C1 segment of cervical spinal cord (tissue), 14 donors: ENCODE results near the gene OPTN.
"Not testable (repeated sequence)": the region's sequence is repeated elsewhere in the genome, so short reads cannot be mapped to it uniquely, and the experiment has no call there.

ENCODE experiments used
- DNase-seq, 14 donors: peaks; one replicate each; lab custom pipeline; 2025; lab: John Stamatoyannopoulos, UW

OPTN gene

DNA sequence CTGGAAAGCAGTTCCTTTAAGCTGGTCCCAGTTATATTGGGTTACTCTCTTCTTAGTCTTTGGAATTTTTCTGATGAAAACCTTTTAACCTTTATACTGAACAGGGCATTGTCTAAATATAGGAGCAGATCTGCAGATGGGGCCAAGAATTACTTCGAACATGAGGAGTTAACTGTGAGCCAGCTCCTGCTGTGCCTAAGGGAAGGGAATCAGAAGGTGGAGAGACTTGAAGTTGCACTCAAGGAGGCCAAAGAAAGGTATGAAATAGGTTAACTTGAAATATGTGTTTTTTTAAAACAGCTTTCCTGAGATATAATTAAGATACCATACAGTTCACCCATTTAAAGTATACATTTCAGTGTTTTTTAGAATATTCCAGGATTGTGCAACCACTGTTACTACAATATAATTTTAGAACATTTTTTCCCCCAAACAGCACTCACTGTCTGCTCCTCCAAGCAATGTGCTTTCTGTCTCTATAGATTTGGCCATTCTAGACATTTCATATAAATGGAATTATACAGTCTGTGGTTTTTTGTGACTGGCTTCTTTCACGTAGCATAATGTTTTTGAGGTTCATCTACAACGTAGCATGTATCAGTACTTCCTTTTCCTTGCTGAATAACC is 18.9 kb downstream of the OPTN start:
- DNase-seq, result no peak

- no peak for DNase-seq
Measured at GRCh38 chr10:13120786-13121499, 21.0 kb downstream of the OPTN start.

DNA sequence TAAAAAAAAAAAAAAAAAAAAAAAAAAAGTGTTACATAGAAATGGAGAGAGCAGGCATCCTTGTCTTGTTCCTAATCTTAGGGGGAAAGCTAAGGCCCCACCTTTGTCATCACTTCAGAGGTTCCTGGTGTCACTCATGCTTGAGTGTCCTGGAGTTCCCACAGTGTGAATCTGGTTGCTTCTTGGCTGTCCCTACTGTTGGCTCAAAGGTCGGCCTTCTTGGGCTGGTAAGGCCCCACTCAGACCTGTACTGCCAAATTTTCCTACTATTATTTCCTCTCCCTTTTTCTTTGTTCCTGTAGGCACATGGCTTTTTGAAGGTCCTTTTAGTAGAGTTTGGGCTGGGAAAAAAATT is 21.5 kb downstream of the OPTN start:
- no peak for DNase-seq

GRCh38 chr10:13136651-13137050 is 36.7 kb downstream of the OPTN start:
- DNase-seq, result no peak

DNA sequence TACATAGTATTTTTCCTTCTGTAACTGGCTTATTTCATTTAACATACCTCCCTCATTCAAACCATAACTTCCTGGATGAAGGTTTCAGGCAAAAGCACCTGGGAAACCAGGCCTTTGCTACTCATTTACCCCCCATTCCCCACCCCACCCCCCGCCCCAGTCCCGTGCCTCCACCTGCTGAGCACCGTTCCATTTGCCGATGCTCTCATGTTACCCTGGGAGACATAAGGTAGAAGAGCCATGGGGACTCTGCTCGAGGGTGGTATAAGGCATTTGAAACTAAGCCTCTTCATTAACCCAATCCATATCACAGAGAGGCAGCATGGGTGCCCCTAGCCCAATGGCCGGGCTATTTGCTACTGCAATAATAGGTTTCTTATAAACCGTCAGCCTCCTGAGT is 39.2 kb downstream of the OPTN start:
- no peak for DNase-seq

DNA sequence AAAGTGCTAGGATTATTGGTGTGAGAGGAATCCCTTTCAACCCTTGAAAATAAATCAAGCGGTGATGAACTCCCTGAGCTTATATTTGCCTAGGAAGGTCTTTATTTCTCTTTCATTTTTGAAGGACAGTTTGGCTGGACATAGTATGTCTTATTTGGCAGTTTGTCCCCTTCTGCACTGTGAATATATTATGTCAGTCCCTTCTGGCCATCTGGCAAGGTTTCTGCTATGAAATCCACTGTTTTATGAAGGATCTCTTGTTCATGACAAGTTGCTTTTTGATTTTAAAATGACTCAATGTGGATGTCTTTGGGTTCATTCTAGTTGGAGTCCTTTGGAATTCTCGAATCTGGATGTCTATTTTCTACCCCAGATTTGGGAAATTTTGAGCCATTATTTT is 39.7 kb downstream of the OPTN start:
- peak in 1 of 14 donors; percentile 7 for DNase-seq

DNA sequence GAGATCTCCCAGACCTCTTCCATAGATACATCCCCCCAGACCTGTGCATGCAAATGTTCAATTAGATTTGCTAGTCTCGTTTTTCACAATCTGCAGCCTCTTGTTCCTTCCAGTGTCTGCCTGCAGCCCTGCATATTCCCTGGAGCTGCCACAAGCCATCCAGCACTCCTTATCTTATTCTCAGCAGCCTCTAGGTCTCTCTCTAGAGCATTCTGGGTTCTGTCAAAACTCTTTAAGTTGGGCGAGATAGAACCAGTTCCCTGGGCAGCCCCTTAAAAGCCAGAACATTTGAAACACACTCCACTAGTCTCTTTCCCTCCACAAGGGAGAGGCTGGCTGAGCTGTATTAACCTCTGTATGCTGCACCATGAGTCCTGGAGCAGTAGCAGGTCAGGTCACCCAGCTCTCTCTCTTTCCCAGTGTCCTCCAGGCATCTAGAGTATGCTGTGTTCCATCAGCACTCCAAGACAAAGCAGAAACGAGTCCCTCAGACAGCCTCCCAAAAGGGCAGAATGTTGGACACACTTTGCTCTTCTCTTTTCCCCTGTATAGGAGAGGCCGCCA is 40.7 kb downstream of the OPTN start:
- no peak for DNase-seq

DNA sequence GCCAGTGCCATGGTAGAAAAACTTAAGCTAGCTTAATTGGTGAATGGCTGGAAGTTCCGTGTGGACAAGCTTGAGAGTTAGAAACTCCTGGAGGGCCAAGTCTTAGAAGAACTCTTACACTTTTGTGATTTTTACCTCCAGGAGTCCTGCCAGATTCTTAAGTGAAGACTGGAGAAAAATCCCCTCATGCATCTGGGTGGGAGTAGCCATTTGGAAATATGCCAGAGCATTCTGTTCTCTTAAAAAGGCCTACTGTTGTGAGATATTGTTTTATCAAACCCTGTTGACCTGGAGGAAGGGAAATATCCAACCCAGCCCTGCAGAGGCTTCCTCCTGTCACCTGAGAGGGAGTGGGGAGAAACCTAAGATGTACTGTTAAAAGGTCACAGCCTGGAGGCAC is 43.8 kb downstream of the OPTN start:
- no peak for DNase-seq

GRCh38 chr10:13144814-13145213 is 44.9 kb downstream of the OPTN start:
- no peak for DNase-seq

DNA sequence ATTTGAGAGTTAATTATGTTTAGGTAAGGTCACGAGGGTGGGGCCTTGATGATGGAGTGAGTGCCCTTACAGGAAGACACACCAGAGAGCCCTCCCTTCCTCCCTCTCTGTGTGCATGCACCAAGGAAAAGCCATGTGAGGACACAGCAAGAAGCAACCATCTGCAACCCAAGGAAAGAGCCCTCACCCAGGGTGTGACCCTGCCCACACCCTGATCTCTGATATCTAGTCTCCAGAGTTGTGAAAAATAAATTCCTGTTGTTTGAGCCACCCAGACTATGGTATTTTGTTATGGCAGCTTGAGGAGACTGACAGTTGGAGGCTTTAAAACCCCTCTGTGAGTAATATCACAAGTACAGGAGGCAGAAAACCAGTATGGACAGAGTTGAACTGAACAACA is 46.4 kb downstream of the OPTN start:
- no peak for DNase-seq

GRCh38 chr10:13147161-13147560 is 47.2 kb downstream of the OPTN start:
- no peak for DNase-seq

DNA sequence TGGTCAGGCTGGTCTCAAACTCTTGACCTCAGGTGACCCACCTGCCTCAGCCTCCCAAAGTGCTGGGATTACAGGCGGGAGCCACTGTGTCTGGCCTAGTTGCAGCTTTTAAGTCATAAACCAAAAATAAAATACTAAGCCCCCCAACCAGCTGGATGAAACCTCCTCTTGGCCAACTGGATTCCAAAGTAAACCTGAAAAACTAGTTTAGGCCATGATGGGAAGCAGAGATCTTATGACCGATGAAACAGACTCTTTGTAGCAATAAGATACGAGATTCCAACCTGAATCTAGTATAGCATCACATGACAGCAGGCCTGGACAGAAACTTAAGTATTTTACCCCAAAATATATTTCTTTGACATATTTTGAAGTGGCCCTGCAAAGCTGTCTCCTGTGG is 52.3 kb downstream of the OPTN start:
- DNase-seq, result no peak

GRCh38 chr10:13155860-13156259 is 55.9 kb downstream of the OPTN start:
- not testable (repeated sequence) for DNase-seq

DNA sequence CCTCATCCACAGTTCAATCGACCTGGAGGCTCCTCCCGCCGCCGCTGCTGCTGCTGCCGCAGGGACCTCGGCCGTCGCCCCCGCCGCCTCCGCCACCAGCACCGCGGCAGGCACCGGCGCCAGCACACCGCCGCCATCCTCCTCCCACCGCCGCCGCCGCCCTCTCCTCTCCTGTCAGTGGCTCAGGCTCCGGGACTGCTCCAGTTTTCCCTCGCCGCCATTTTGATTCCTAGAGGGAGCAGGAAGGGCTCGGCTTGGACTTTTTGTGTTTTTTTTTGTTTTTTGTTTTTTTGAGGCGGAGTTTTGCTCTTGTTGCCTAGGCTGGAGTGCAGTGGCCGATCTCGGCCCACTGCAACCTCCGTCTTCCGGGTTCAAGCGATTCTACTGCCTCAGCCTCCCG is 58.4 kb downstream of the OPTN start:
- no peak for DNase-seq

GRCh38 chr10:13160934-13161856 is 61.2 kb downstream of the OPTN start, which contains the start of gene MCM10:
MCM10 (plus strand) TSS chr10:13161558; CDS start chr10:13164203, 2,645 bp downstream.
- peak; percentile 51 to 98 (median 93) for DNase-seq

DNA sequence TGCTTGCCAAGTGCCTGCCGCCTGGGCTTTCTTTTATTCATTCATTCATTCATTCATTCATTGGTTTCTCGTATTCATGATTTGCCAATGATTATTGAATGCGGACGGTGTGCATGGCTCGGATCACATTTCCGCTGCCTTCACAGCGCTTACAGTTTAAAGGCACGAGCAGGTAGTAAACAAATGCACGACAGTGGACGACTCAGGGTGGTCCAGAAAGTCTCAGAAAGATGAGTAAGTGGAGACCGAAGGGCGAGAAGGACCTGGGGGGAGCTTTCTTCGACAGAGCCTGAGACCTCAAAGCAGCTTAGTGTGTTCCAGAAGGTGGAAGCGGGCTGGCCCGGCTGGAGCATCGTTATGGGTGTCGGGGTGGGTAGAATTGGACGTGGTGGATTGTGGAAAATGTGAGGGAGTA is 61.9 kb downstream of the OPTN start:
- no peak for DNase-seq

GRCh38 chr10:13163859-13164258 is 63.9 kb downstream of the OPTN start:
- DNase-seq, result no peak

- DNase-seq, result no peak
Measured at GRCh38 chr10:13165177-13165576, 65.2 kb downstream of the OPTN start.

GRCh38 chr10:13167568-13167967 is 67.6 kb downstream of the OPTN start:
- no peak for DNase-seq

DNA sequence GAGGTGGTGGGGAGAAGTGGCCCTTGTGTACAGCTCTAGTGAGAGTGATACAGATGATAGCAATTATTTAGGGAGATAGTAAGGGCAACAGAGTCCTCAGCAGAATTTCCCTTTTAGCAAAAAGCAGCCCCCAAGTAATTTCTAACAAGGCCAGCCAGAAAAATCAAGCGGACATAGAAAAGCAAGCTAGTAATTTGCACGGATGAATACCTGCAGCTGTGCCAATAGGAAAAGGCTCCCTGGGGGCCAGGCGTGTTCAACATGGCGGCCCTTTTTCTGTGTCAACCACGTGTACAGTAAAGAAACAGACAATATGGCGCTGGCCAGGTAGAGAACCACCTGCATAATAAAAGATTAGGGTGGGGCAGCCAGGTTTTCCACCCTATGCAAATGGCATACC is 68.8 kb downstream of the OPTN start:
- no peak for DNase-seq

GRCh38 chr10:13173616-13174015 is 73.7 kb downstream of the OPTN start:
- DNase-seq, result no peak

DNA sequence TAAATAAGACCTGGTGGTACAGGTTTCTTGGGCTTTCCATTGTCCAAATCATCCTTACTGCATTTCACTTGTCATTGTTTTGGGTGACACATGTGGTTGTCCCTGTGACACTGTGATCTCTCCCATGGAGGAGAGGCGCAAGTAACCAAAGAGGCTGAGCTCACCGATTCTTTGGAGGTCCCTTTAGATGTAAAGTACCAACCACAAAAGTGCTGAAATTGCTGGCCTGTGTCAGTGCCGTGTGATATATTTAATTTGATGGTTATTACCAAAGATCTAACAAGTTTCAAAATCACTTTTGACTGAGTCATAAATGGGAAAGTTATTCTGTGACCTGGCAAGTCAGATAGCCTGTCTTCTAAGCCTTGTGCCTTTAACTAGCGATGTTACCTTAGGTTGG is 80.8 kb downstream of the OPTN start:
- DNase-seq, result no peak
